H1 (cell line): Measurements from ENCODE around the gene ATG9B. TPM values are rescaled to one million over a fixed set of nuclear protein-coding genes. Genes with fewer than 3 reads are reported as not detected.

Source experiments
- CTCF ChIA-PET: fragments of 300-600 bp; sonication (Branson Sonifier 250); formaldehyde crosslinking; loops from one replicate; lab custom pipeline; 2021; ENCODE audit not compliant: partially characterized antibody; lab: Charles Lee
- POLR2A ChIA-PET: fragments of 300-600 bp; sonication (Branson Sonifier 250); formaldehyde crosslinking; loops from one replicate; lab custom pipeline; 2021; ENCODE audit warnings: inconsistent platforms; ENCODE audit not compliant: partially characterized antibody; lab: Charles Lee
- DNase-seq, 2 experiments: peaks; one replicate each; pipeline versions ENCODE4 v3.0.0 to v3.0.0-alpha.2; 2010 to 2022; ENCODE audit warnings: low spot score in 2 of 2, low read depth in 1 of 2, mixed read lengths in 1 of 2
- FAIRE-seq: peaks from 2 replicates; lab custom pipeline; 2011; peaks lifted over from hg19 to GRCh38; lab: Jason Lieb, UNC
- H2AFZ ChIP-seq: 2 replicates; pipeline ENCODE4 v1.8.1; 2012; ENCODE audit warnings: low read length, inconsistent platforms
- H2AK5ac ChIP-seq: 2 replicates; pipeline ENCODE4 v1.6.1; 2013; ENCODE audit warnings: low read depth, low read length
- H2BK120ac ChIP-seq: replicated peaks from 2 replicates; pipeline ENCODE3; 2013; ENCODE audit warnings: low read depth, low read length, inconsistent platforms
- H2BK12ac ChIP-seq: 2 replicates; pipeline ENCODE4 v1.6.1; 2013; ENCODE audit warnings: low read depth, low read length
- H2BK15ac ChIP-seq: 2 replicates; pipeline ENCODE4 v1.6.1; 2013; ENCODE audit warnings: low read length
- H2BK20ac ChIP-seq: 2 replicates; pipeline ENCODE4 v1.6.1; 2013; ENCODE audit warnings: low read length
- H2BK5ac ChIP-seq: 2 replicates; pipeline ENCODE4 v1.6.1; 2013; ENCODE audit warnings: low read depth, low read length
- H3K14ac ChIP-seq: 2 replicates; pipeline ENCODE4 v1.6.1; 2013; ENCODE audit warnings: inconsistent platforms; ENCODE audit not compliant: insufficient read length
- H3K18ac ChIP-seq: 2 replicates; pipeline ENCODE4 v1.6.1; 2013; ENCODE audit warnings: low read length; ENCODE audit errors: extremely low read depth
- H3K23ac ChIP-seq: 2 replicates; pipeline ENCODE4 v1.6.1; 2013; ENCODE audit warnings: inconsistent platforms; ENCODE audit not compliant: insufficient read length
- H3K23me2 ChIP-seq: 2 replicates; pipeline ENCODE4 v1.6.1; 2013; ENCODE audit warnings: low read depth, low read length
- H3K27ac ChIP-seq: 2 replicates; pipeline ENCODE4 v1.6.1; 2011; ENCODE audit warnings: low read depth, low read length, inconsistent platforms
- H3K27me3 ChIP-seq, 4 experiments: replicated peaks in 1 of 4; 1 replicate in 1 of 4; 2 replicates in 3 of 4; pipeline versions ENCODE4 v1.6.1 to v1.8.1; 2011 to 2013; ENCODE audit warnings: low read length in 3 of 4, mild to moderate bottlenecking in 3 of 4, inconsistent platforms in 2 of 4, mixed read lengths in 2 of 4, moderate library complexity in 1 of 4; ENCODE audit not compliant: control insufficient read depth in 3 of 4, insufficient read depth in 3 of 4; ENCODE audit errors: extremely low read depth in 1 of 4
- H3K36me3 ChIP-seq, 4 experiments: 2 replicates each; pipeline versions ENCODE4 v1.6.1 to v1.8.1; 2011 to 2013; ENCODE audit warnings: mild to moderate bottlenecking in 4 of 4, low read length in 3 of 4, moderate library complexity in 2 of 4, control low read depth in 1 of 4, inconsistent platforms in 1 of 4; ENCODE audit not compliant: insufficient read depth in 4 of 4, control insufficient read depth in 2 of 4
- H3K4ac ChIP-seq: replicated peaks from 2 replicates; pipeline ENCODE3; 2013; ENCODE audit warnings: low read length, low read depth, mixed read lengths, inconsistent platforms; ENCODE audit not compliant: insufficient read length
- H3K4me1 ChIP-seq, 4 experiments: replicated peaks in 1 of 4; 1 replicate in 1 of 4; 2 replicates in 3 of 4; pipeline versions ENCODE4 v1.6.1 to v1.8.1; 2011 to 2013; ENCODE audit warnings: low read length in 3 of 4, inconsistent platforms in 2 of 4, mixed read lengths in 1 of 4; ENCODE audit not compliant: insufficient read depth in 4 of 4, control insufficient read depth in 3 of 4
- H3K4me2 ChIP-seq, 2 experiments: 2 replicates each; pipeline versions ENCODE4 v1.6.1 to v1.8.1; 2011 to 2013; ENCODE audit warnings: low read depth in 2 of 2, low read length in 2 of 2, control low read depth in 1 of 2, inconsistent platforms in 1 of 2, mild to moderate bottlenecking in 1 of 2; ENCODE audit not compliant: insufficient read depth in 1 of 2
- H3K4me3 ChIP-seq, 4 experiments: fragments of 200-600, 300-600 bp in 1 of 4; sonication (generic), shearing (Covaris generic), sonication (Bioruptor Twin) in 1 of 4; 2 replicates each; pipeline versions ENCODE4 v1.5.1 to v1.8.1; 2011 to 2016; ENCODE audit warnings: low read length in 4 of 4, low read depth in 3 of 4, control low read depth in 2 of 4, inconsistent platforms in 2 of 4, mild to moderate bottlenecking in 2 of 4, mixed read lengths in 1 of 4, moderate library complexity in 1 of 4; ENCODE audit not compliant: insufficient read depth in 2 of 4; ENCODE audit errors: extremely low read depth in 1 of 4
- H3K56ac ChIP-seq: replicated peaks from 2 replicates; pipeline ENCODE3; 2013; ENCODE audit warnings: low read depth, mild to moderate bottlenecking, mixed read lengths, low read length, inconsistent platforms; ENCODE audit not compliant: insufficient read length
- H3K79me1 ChIP-seq: 2 replicates; pipeline ENCODE4 v1.6.1; 2013; ENCODE audit warnings: low read depth, low read length, control low read depth
- H3K79me2 ChIP-seq, 2 experiments: 2 replicates each; pipeline versions ENCODE4 v1.6.1 to v1.8.1; 2012 to 2013; ENCODE audit warnings: low read length in 2 of 2, mild to moderate bottlenecking in 2 of 2, inconsistent platforms in 1 of 2; ENCODE audit not compliant: insufficient read depth in 2 of 2, control insufficient read depth in 1 of 2
- H3K9ac ChIP-seq, 4 experiments: replicated peaks in 1 of 4; 1 replicate in 1 of 4; 2 replicates in 3 of 4; pipeline versions ENCODE4 v1.6.1 to v1.8.1; 2011 to 2013; ENCODE audit warnings: low read depth in 3 of 4, low read length in 3 of 4, control low read depth in 2 of 4, mild to moderate bottlenecking in 2 of 4, moderate library complexity in 2 of 4, inconsistent platforms in 1 of 4; ENCODE audit errors: extremely low read depth in 1 of 4
- H3K9me3 ChIP-seq, 2 experiments: 2 replicates each; pipeline versions ENCODE4 v1.6.1 to v1.8.1; 2012 to 2013; ENCODE audit warnings: mild to moderate bottlenecking in 2 of 2, moderate library complexity in 2 of 2, control low read depth in 1 of 2, inconsistent platforms in 1 of 2, low read depth in 1 of 2, low read length in 1 of 2, mixed read lengths in 1 of 2; ENCODE audit not compliant: insufficient read depth in 2 of 2
- H4K20me1 ChIP-seq, 2 experiments: replicated peaks in 1 of 2; 2 replicates each; pipeline versions ENCODE3 to v1.8.1; 2011 to 2013; ENCODE audit warnings: inconsistent platforms in 2 of 2, low read length in 2 of 2, mild to moderate bottlenecking in 1 of 2; ENCODE audit not compliant: insufficient read depth in 2 of 2, control insufficient read depth in 1 of 2
- H4K5ac ChIP-seq: 2 replicates; pipeline ENCODE4 v1.6.1; 2013; ENCODE audit warnings: low read length, low read depth, mixed read lengths, inconsistent platforms; ENCODE audit not compliant: insufficient read length
- H4K8ac ChIP-seq: 2 replicates; pipeline ENCODE4 v1.8.0; 2013; ENCODE audit warnings: mild to moderate bottlenecking, moderate library complexity, low read length, inconsistent platforms; ENCODE audit not compliant: insufficient read depth; ENCODE audit errors: extremely low read depth
- H4K91ac ChIP-seq: replicated peaks from 2 replicates; pipeline ENCODE3; 2013; ENCODE audit warnings: low read length, mixed read lengths, inconsistent platforms; ENCODE audit not compliant: insufficient read length
- CBX5 ChIP-seq: fragments of 300-800, 300-1000 bp; sonication (generic); IDR thresholded peaks from 2 replicates; pipeline ENCODE4 v1.7.1; 2016; ENCODE audit warnings: antibody characterized with exemption, low read length, low read depth
- CREB1 ChIP-seq: IDR thresholded peaks from 2 replicates; pipeline ENCODE4 v1.6.1; 2012; ENCODE audit warnings: inconsistent platforms
- E2F6 ChIP-seq: IDR thresholded peaks from 2 replicates; pipeline ENCODE4 v1.6.1; 2012; ENCODE audit warnings: inconsistent platforms
- EZH2 ChIP-seq: fragments of 200-600 bp; sonication (generic); IDR thresholded peaks from 2 replicates; pipeline ENCODE4 v1.7.1; 2012; ENCODE audit warnings: low read depth, mild to moderate bottlenecking, moderate library complexity, low read length, inconsistent platforms; ENCODE audit not compliant: severe bottlenecking
- SP1 ChIP-seq: IDR thresholded peaks from 2 replicates; pipeline ENCODE4 v1.6.1; 2011; ENCODE audit warnings: low read depth, low read length
- TAF7 ChIP-seq: optimal IDR thresholded peaks from 2 replicates; pipeline ENCODE3; 2011; ENCODE audit warnings: low read depth, mild to moderate bottlenecking, inconsistent platforms, low read length, moderate library complexity, borderline replicate concordance
- TBP ChIP-seq: IDR thresholded peaks from 2 replicates; pipeline ENCODE4 v1.6.1; 2011; ENCODE audit warnings: low read depth, low read length, improper control_type of control experiment
- WGBS, 2 experiments: shearing (Covaris generic) in 1 of 2; methylation state at CpG; one replicate each; pipeline versions ENCODE4 v1.1.6 to v1.1.7; 2013 to 2015; ENCODE audit warnings: low lambda C conversion rate in 2 of 2, mixed read lengths in 2 of 2, inconsistent platforms in 1 of 2, low coverage in 1 of 2, missing lambda C conversion rate in 1 of 2; ENCODE audit not compliant: insufficient replicate concordance in 2 of 2, insufficient coverage in 1 of 2, insufficient read length in 1 of 2; ENCODE audit errors: extremely low coverage in 1 of 2, missing lambda C conversion rate in 1 of 2; 5-methylcytosine and 5-hydroxymethylcytosine counted together
- polyA plus RNA-seq, 7 experiments: library from polyadenylated mRNA; depleted of rRNA in 3 of 7; stranded (reverse) in 5 of 7; unstranded in 2 of 7; fragments of >200 nt in 5 of 7; fragments of 200-250 nt in 2 of 7; gene quantifications; 1 replicate in 5 of 7; 2 replicates in 1 of 7; 4 replicates in 1 of 7; pipeline versions ENCODE4 v1.2.1 to v1.2.3, GENCODE V29; 2011 to 2013; ENCODE audit warnings: missing spikeins in 2 of 7, mixed read lengths in 2 of 7
- total RNA-seq: library from RNA; stranded (reverse); fragmentation: NEBNext Ultra II Directional; extraction: Animal tissue kit (Norgen Biotek cat#: 25700); gene quantifications from 2 replicates; pipeline ENCODE4 v1.2.1, GENCODE V29; 2021
- TF ChIP-seq, protein P1 (sequence below): IDR thresholded peaks from 2 replicates; pipeline ENCODE4 v1.6.1; 2012; ENCODE audit warnings: inconsistent platforms

ATG9B gene
- total and polyA plus RNA-seq, 2 of the 8 experiments (the other 6 are each of a cell fraction or from before 2014, with no cell fraction given) = 1.4 to 2.3 TPM

- Histone ChIP-seq H4K20me1 (no peaks in the 10 kb centered on the region), H3K18ac (no peak overlapping the region), H2BK15ac (peak overlapping the region; percentile 46; the same call in 1 of the 2 replicates), H4K5ac (no peak overlapping the region), H4K8ac (no peak overlapping the region), H3K79me2 (no peaks in the 10 kb centered on the region), H3K27me3 (no peaks in the 10 kb centered on the region), H3K79me1 (no peaks in the 10 kb centered on the region), H3K9ac (no peak overlapping the region), H3K14ac (no peak overlapping the region), H3K4me1 (peaks cover 0 to 13% (median 5%) of the 10 kb centered on the region in 4 experiments; a peak in 5 of 7 replicates), H2BK5ac (no peak overlapping the region), H3K23me2 (peaks cover 6% of the 10 kb centered on the region; the same call in 1 of the 2 replicates), H2AFZ (no peak overlapping the region), H2AK5ac (no peak overlapping the region), H2BK120ac (no peak overlapping the region), H3K36me3 (no peaks in the 10 kb centered on the region), H3K23ac (no peak overlapping the region), H4K91ac (no peak overlapping the region), H3K9me3 (no peaks in the 10 kb centered on the region), H3K4me3 (no peak overlapping the region), H2BK12ac (no peak overlapping the region), H2BK20ac (no peak overlapping the region), H3K56ac (no peak overlapping the region), H3K27ac (no peak overlapping the region), H3K4ac (no peak overlapping the region)
- ChIA-PET CTCF (interaction anchor here (1.5 to 5.7 kb wide), 3 partner anchors 10 to 34 kb away, joined by 5 to 56 read pairs (median 10); no protein-coding TSS in a partner anchor), POLR2A (interaction anchor here (0.7 kb wide), 1 partner anchor 18 kb away, joined by 3 read pairs; no protein-coding TSS in a partner anchor)
- WGBS, 2 experiments = 89 to 100% methylated on average over 2 to 4 of the region's 5 CpGs
- DNase-seq (no peak), FAIRE-seq (no peak)
- TF ChIP-seq, protein P1, sequence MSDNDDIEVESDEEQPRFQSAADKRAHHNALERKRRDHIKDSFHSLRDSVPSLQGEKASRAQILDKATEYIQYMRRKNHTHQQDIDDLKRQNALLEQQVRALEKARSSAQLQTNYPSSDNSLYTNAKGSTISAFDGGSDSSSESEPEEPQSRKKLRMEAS = no peak
- no peak for TF ChIP-seq CREB1
- TF ChIP-seq E2F6 = no peak
- TF ChIP-seq CBX5 = no peak
- no peak for TF ChIP-seq TAF7
- no peak for TF ChIP-seq EZH2
- no peak for TF ChIP-seq SP1
- no peak for TF ChIP-seq TBP
- TF ChIP-seq, all 59 proteins: peak for 0
- H3K4me2 ChIP-seq = no peak overlapping the region
Observed at GRCh38 chr7:150999497-151000230, 24.6 kb downstream of the ATG9B start.
